Adipocyte (in vitro differentiated cells): ENCODE measurements around the gene OGFOD2.
"Not testable (repeated sequence)": the region's sequence is repeated elsewhere in the genome, so short reads cannot be mapped to it uniquely, and the experiment has no call there.

Experiments
- DNase-seq: peaks from one replicate; pipeline ENCODE4 v3.0.0-alpha.2; 2015; ENCODE audit warnings: low read depth
- H3K27me3 ChIP-seq: replicated peaks from 2 replicates; pipeline ENCODE4 v1.7.0; 2013; ENCODE audit warnings: mild to moderate bottlenecking, low read length, moderate library complexity; ENCODE audit not compliant: control insufficient read depth, insufficient read depth
- H3K36me3 ChIP-seq: 2 replicates; pipeline ENCODE4 v1.7.0; 2013; ENCODE audit warnings: low read length, mild to moderate bottlenecking, moderate library complexity; ENCODE audit not compliant: control insufficient read depth, insufficient read depth, severe bottlenecking
- H3K4me1 ChIP-seq: 2 replicates; pipeline ENCODE4 v1.7.0; 2013; ENCODE audit warnings: mild to moderate bottlenecking, low read length, moderate library complexity; ENCODE audit not compliant: control insufficient read depth, insufficient read depth
- H3K4me3 ChIP-seq: 2 replicates; pipeline ENCODE4 v1.7.0; 2013; ENCODE audit warnings: mild to moderate bottlenecking, low read length, moderate library complexity
- H3K9ac ChIP-seq: 2 replicates; pipeline ENCODE4 v1.7.0; 2013; ENCODE audit warnings: mild to moderate bottlenecking, low read length, moderate library complexity
- H3K9me3 ChIP-seq: 2 replicates; pipeline ENCODE4 v1.7.0; 2013; ENCODE audit warnings: mild to moderate bottlenecking, low read length, moderate library complexity; ENCODE audit not compliant: control insufficient read depth

Gene OGFOD2

GRCh38 chr12:122974892-122975789 lies at the start of gene OGFOD2:
Gene OGFOD2, plus strand, starts transcription at chr12:122975244. Its CDS starts 8 bp downstream, at chr12:122975252.
- Histone ChIP-seq H3K9me3 (no peaks in the 10 kb centered on the region), H3K27me3 (no peaks in the 10 kb centered on the region), H3K36me3 (peaks cover 5% of the 10 kb centered on the region), H3K4me3 (peak within 1 kb of the TSS; percentile 90), H3K9ac (peak within 1 kb of the TSS; percentile 96), H3K4me1 (peaks cover 30% of the 10 kb centered on the region)
- DNase-seq, result peak; percentile 96

- H3K36me3 ChIP-seq, result no peaks in the 10 kb centered on the region
- H3K4me1 ChIP-seq, result no peaks in the 10 kb centered on the region
- no peaks in the 10 kb centered on the region for H3K27me3 ChIP-seq
- DNase-seq, result no peak
- no peak overlapping the region for H3K9ac ChIP-seq
- H3K4me3 ChIP-seq, result no peak overlapping the region
- H3K9me3 ChIP-seq, result no peaks in the 10 kb centered on the region
Measured at GRCh38 chr12:122927756-122928403, 47.2 kb upstream of the OGFOD2 start.

- H3K27me3 ChIP-seq, result no peaks in the 10 kb centered on the region
- no peak overlapping the region for H3K4me3 ChIP-seq
- no peak for DNase-seq
- H3K9me3 ChIP-seq, result no peaks in the 10 kb centered on the region
- no peaks in the 10 kb centered on the region for H3K4me1 ChIP-seq
- no peak overlapping the region for H3K9ac ChIP-seq
- H3K36me3 ChIP-seq, result no peaks in the 10 kb centered on the region
Measured at GRCh38 chr12:122928404-122929147, 46.5 kb upstream of the OGFOD2 start.

GRCh38 chr12:122929148-122929538 lies 45.9 kb upstream of the OGFOD2 start:
- H3K4me1 ChIP-seq, result no peaks in the 10 kb centered on the region
- H3K9me3 ChIP-seq, result no peaks in the 10 kb centered on the region
- no peaks in the 10 kb centered on the region for H3K27me3 ChIP-seq
- H3K36me3 ChIP-seq, result no peaks in the 10 kb centered on the region
- H3K4me3 ChIP-seq, result no peak overlapping the region
- DNase-seq, result no peak
- no peak overlapping the region for H3K9ac ChIP-seq

GRCh38 chr12:122929812-122930211 lies 45.2 kb upstream of the OGFOD2 start:
- no peak for DNase-seq
- no peaks in the 10 kb centered on the region for H3K4me1 ChIP-seq
- H3K36me3 ChIP-seq, result no peaks in the 10 kb centered on the region
- no peak overlapping the region for H3K9ac ChIP-seq
- no peaks in the 10 kb centered on the region for H3K9me3 ChIP-seq
- H3K4me3 ChIP-seq, result no peak overlapping the region
- no peaks in the 10 kb centered on the region for H3K27me3 ChIP-seq

- DNase-seq, result no peak
- Histone ChIP-seq H3K36me3 (no peaks in the 10 kb centered on the region), H3K27me3 (no peaks in the 10 kb centered on the region), H3K4me1 (no peaks in the 10 kb centered on the region), H3K9me3 (no peaks in the 10 kb centered on the region), H3K9ac (no peak overlapping the region), H3K4me3 (no peak overlapping the region)
Measured at GRCh38 chr12:122932207-122932606, 42.8 kb upstream of the OGFOD2 start.

GRCh38 chr12:122934722-122935121 lies 40.3 kb upstream of the OGFOD2 start:
- no peak for DNase-seq
- no peaks in the 10 kb centered on the region for H3K36me3 ChIP-seq
- no peak overlapping the region for H3K9ac ChIP-seq
- no peaks in the 10 kb centered on the region for H3K4me1 ChIP-seq
- no peak overlapping the region for H3K4me3 ChIP-seq
- H3K9me3 ChIP-seq, result no peaks in the 10 kb centered on the region
- H3K27me3 ChIP-seq, result no peaks in the 10 kb centered on the region

GRCh38 chr12:122935318-122935717 lies 39.7 kb upstream of the OGFOD2 start:
- Histone ChIP-seq H3K27me3 (no peaks in the 10 kb centered on the region), H3K9me3 (no peaks in the 10 kb centered on the region), H3K4me3 (no peak overlapping the region), H3K36me3 (no peaks in the 10 kb centered on the region), H3K9ac (no peak overlapping the region), H3K4me1 (no peaks in the 10 kb centered on the region)
- DNase-seq, result no peak

GRCh38 chr12:122937622-122938091 lies 37.4 kb upstream of the OGFOD2 start:
- no peaks in the 10 kb centered on the region for H3K4me1 ChIP-seq
- H3K9ac ChIP-seq, result no peak overlapping the region
- no peaks in the 10 kb centered on the region for H3K9me3 ChIP-seq
- H3K36me3 ChIP-seq, result no peaks in the 10 kb centered on the region
- H3K4me3 ChIP-seq, result no peak overlapping the region
- no peaks in the 10 kb centered on the region for H3K27me3 ChIP-seq
- no peak for DNase-seq

- H3K4me1 ChIP-seq, result peaks cover under 1% of the 10 kb centered on the region
- H3K9me3 ChIP-seq, result no peaks in the 10 kb centered on the region
- no peak for DNase-seq
Measured at GRCh38 chr12:122939125-122939524, 35.9 kb upstream of the OGFOD2 start.

GRCh38 chr12:122941351-122941750 lies 33.7 kb upstream of the OGFOD2 start:
- H3K36me3 ChIP-seq, H3K9me3 ChIP-seq, H3K27me3 ChIP-seq, H3K9ac ChIP-seq, H3K4me3 ChIP-seq: not testable (repeated sequence)
- H3K4me1 ChIP-seq, result peaks cover 10% of the 10 kb centered on the region
- DNase-seq, result peak; percentile 43

More at GRCh38 chr12:122939125-122939524, 35.9 kb upstream of the OGFOD2 start:
- Histone ChIP-seq H3K36me3 (no peaks in the 10 kb centered on the region), H3K27me3 (no peaks in the 10 kb centered on the region), H3K9ac (no peak overlapping the region), H3K4me3 (no peak overlapping the region)
